Pancreas (tissue), 10 donors: ENCODE results near the gene HEMK1. TPM values are rescaled to one million over a fixed set of nuclear protein-coding genes. Genes with fewer than 3 reads are reported as not detected.
A peak's percentile ranks its signal among the peaks of the same experiment; 100 is the strongest.

Source experiments
- ATAC-seq, 4 donors: fragments of 200-7000 bp; cut with Tn5 transposase; one replicate each; pipeline versions ENCODE4 v1.8.0 to v1.9.1; 2020; ENCODE audit warnings: mild to moderate bottlenecking in 4 of 4, moderate library complexity in 4 of 4
- DNase-seq, 6 donors: peaks; one replicate each; pipeline ENCODE4 v3.0.0-alpha.2; 2020
- FAIRE-seq: peaks from 2 replicates; lab custom pipeline; 2012; peaks lifted over from hg19 to GRCh38; lab: Jason Lieb, UNC
- H3K27ac ChIP-seq, 4 donors: fragments of 200-600 bp; sonication (generic); 1 replicate in 3 of 4; 2 replicates in 1 of 4; pipeline versions ENCODE4 v1.5.0 to v1.8.0; 2020
- H3K27me3 ChIP-seq, 4 donors: fragments of 200-600 bp; one replicate each; pipeline ENCODE4 v1.8.0; 2021
- H3K36me3 ChIP-seq, 3 donors: fragments of 200-600 bp; sonication (generic) in 1 of 3; one replicate each; pipeline versions ENCODE4 v1.5.0 to v1.8.0; 2020 to 2021
- H3K4me1 ChIP-seq, 3 donors: fragments of 200-600 bp; one replicate each; pipeline ENCODE4 v1.8.0; 2021
- H3K4me3 ChIP-seq, 4 donors: fragments of 200-600 bp; sonication (generic) in 2 of 4; one replicate each; pipeline versions ENCODE4 v1.5.0 to v1.8.0; 2020 to 2021
- H3K9me3 ChIP-seq, 4 donors: fragments of 200-600 bp; one replicate each; pipeline ENCODE4 v1.8.0; 2021
- WGBS, 2 donors: extraction: QIAGEN DNeasy Blood & Tissue Kit; methylation state at CpG; one replicate each; pipeline ENCODE4 v1.1.7; 2013; 5-methylcytosine and 5-hydroxymethylcytosine counted together
- intact Hi-C, 3 donors: fragments of 100-400 bp; cut with DNase I; formaldehyde crosslinking; loops; one replicate each; pipeline versions ENCODE4 v1.11.1 to v1.14.2; 2022
- polyA plus RNA-seq, 2 donors: library from polyadenylated mRNA; stranded (reverse); fragments of 200-250 nt; gene quantifications; one replicate each; pipeline ENCODE4 v1.2.3, GENCODE V29; 2013
- total RNA-seq, 6 donors: library from RNA; stranded (reverse); fragmentation: NEBNext Ultra II Directional in 4 of 6; extraction: Animal tissue kit (Norgen Biotek cat#: 25700) in 4 of 6; gene quantifications; one replicate each; pipeline versions ENCODE4 v1.2.1 to v1.2.4, GENCODE V29; 2021 to 2023
- TF ChIP-seq, protein P1 (sequence below), 4 donors: fragments of 200-600 bp; sonication (generic) in 3 of 4; IDR thresholded peaks; one replicate each; pipeline versions ENCODE4 v1.5.0 to v1.8.0; 2021; ENCODE audit warnings: antibody characterized with exemption in 4 of 4
- donor health status: healthy with polysubstance abuse.
- donor health status: DM: no; HTN: no; CAD: no; lungs with moderate emphysema.
- donor health status: DM: no; HTN: no; CAD: no.
- donor health status: control.
- donor health status: control.
- donor health status: Bipolar disorder and iron deficiency.
- donor health status: DM: yes; HTN: yes; CAD: no.
- donor health status: DM: no; HTN: no; CAD: no.
- donor health status: DM: no; HTN: no; CAD: no.
- donor health status: DM: yes; HTN: yes; CAD: no.

Gene HEMK1
- total and polyA plus RNA-seq, 8 donors, result 9.6 to 21.8 (median 12.5) TPM

DNA sequence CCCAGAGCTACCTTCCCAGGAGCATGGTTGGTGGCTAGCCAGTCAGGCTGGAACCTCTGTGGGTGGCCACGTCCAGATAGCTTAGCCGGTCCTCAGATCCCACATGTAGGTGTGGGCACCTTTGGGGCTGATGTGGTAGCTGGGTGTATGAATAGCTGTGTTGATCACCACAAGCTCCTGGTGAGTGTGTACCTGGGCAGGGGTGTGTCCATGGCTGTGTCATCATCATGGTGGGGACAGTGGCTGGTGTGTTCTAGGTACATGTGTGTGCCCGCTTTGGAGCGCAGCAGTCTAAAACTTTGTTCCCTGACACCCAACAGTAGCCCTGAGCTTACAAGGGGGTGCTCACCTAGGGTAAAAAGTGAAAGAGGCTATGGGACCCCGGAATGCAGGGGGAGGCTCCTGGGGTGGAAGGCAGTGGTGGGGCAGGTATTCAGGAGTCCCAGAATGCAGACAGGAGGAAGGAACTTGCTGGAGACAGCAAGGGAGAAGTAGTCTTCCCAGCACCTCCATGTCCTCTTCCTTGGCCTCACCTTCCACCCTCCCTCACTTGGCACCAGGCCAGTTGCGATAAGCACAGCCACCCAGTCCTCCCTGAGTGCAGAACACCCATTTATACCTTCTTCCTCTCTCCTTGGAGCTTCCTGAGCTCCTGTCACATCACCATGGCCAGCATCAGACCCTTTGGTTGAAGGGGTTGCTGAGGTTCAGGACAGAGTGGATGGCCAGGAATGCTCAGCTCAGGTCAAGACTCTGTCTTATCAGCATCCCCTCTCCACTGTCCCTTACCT lies 41.1 kb downstream of the HEMK1 start:
- Histone ChIP-seq H3K9me3 (no peaks in the 10 kb centered on the region), H3K27ac (peak overlapping the region in 3 of 4 donors; percentile 73 to 88 (median 80)), H3K36me3 (peaks cover 0 to 20% (median 12%) of the 10 kb centered on the region in 3 donors), H3K4me1 (peaks cover 23 to 58% (median 24%) of the 10 kb centered on the region in 3 donors), H3K4me3 (peak overlapping the region; percentile 77 to 90 (median 82)), H3K27me3 (no peaks in the 10 kb centered on the region)
- TF ChIP-seq, protein P1, sequence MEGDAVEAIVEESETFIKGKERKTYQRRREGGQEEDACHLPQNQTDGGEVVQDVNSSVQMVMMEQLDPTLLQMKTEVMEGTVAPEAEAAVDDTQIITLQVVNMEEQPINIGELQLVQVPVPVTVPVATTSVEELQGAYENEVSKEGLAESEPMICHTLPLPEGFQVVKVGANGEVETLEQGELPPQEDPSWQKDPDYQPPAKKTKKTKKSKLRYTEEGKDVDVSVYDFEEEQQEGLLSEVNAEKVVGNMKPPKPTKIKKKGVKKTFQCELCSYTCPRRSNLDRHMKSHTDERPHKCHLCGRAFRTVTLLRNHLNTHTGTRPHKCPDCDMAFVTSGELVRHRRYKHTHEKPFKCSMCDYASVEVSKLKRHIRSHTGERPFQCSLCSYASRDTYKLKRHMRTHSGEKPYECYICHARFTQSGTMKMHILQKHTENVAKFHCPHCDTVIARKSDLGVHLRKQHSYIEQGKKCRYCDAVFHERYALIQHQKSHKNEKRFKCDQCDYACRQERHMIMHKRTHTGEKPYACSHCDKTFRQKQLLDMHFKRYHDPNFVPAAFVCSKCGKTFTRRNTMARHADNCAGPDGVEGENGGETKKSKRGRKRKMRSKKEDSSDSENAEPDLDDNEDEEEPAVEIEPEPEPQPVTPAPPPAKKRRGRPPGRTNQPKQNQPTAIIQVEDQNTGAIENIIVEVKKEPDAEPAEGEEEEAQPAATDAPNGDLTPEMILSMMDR (IDR thresholded peaks at IDR 0.05), result no peak
- intact Hi-C loops, result no loop called here
- DNase-seq (peak; percentile 72 to 92 (median 82)), FAIRE-seq (no peak), ATAC-seq (peak; percentile 12 to 42 (median 22))
- WGBS, 2 donors, result 52 to 62% methylated on average over 6 of the region's 6 CpGs

DNA sequence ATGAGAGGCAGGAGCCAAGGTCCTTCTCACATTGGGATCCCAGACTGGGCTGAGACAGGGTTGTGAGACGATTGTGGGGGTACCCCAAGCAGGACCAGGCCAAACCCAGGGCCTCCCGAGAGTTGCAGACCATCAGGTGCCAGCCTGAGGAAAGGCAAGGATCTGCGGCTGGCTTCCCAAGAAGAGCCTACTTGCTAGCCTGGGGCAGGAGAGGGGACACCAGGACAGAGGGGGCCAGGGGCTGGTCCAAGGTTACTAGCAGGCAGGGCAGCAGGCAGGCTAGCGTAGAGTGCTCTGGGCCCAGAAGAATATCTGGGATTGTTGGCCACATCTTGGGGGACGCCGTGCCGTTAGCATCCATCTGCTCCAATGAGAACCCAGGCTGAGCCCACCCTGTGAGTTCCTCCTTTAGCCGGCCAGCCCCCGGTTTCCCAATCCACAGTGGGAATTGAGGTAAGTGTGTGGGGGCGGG lies 41.7 kb downstream of the HEMK1 start:
- FAIRE-seq (no peak), DNase-seq (peak in 1 of 6 donors; percentile 76)
- intact Hi-C loops, result no loop called here

DNA sequence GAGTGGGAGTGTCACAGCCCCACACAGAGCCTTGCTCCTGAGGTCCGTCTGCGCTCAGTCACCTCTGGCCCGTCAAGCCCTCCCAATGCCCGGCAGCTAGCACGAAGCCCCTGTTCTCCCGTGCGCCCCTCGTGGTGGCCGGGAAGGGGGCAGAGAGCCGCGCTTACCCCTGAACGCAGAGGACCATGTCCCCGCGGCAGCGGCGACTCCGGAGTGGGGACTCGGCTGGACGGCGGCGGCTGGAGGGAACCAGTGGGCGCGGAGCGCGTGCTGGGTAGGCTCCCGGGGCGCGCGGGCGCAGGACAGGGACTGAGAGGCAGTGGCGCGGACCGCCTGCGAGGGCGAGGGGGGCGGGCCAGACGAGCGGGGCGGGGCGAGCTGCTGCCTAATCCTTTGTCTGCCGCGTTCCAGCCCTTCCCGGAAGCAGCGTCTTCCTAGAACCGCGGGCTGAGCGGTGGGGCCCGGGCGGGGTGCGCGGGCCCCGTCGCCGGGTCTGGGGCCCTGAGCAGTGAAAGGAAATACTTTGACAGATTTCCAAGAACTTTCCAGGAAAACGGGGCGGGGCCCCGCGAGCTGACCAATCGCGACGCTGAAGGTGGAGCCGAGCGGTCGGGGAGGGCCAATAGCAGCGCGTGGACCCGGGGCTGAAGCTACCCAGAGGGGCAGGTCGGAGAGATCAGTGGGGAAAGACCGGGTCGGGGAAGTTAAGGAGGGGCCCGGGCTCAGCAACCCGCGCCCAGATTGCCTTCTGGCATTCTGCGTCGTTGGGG lies 42.3 kb downstream of the HEMK1 start, which contains the start of gene CISH:
CISH (minus strand) TSS at position 311 of the 770 bp plus-strand sequence; CDS start at position 187, 124 bp downstream.
- ATAC-seq (peak; percentile 70 to 79 (median 76)), DNase-seq (peak; percentile 96 to 98 (median 97)), FAIRE-seq (no peak)
- TF ChIP-seq, protein P1 (IDR thresholded peaks at IDR 0.05), result no peak
- intact Hi-C loops, result loop anchor here in 1 of 3 donors (2.0 kb wide), 1 partner anchor 41 kb away; no protein-coding TSS in a partner anchor
- peak within 1 kb of the TSS; percentile 77 to 90 (median 82) for H3K4me3 ChIP-seq
- no peaks in the 10 kb centered on the region for H3K9me3 ChIP-seq
- no peaks in the 10 kb centered on the region for H3K27me3 ChIP-seq
- WGBS, 2 donors, result 0 to 1% methylated on average over 56 to 75 of the region's 75 CpGs
- peak within 1 kb of the TSS; percentile 65 to 88 (median 76) for H3K27ac ChIP-seq
- peaks cover 10 to 45% (median 14%) of the 10 kb centered on the region in 3 donors for H3K4me1 ChIP-seq
- H3K36me3 ChIP-seq, result peaks cover 0 to 13% (median 12%) of the 10 kb centered on the region in 3 donors

More for the DNA sequence above, 41.7 kb downstream of the HEMK1 start:
- Histone ChIP-seq H3K36me3 (peaks cover 0 to 20% (median 12%) of the 10 kb centered on the region in 3 donors), H3K4me3 (peak overlapping the region; percentile 77 to 90 (median 82)), H3K4me1 (peaks cover 16 to 51% (median 17%) of the 10 kb centered on the region in 3 donors), H3K27me3 (no peaks in the 10 kb centered on the region), H3K27ac (peak overlapping the region; percentile 65 to 88 (median 76)), H3K9me3 (no peaks in the 10 kb centered on the region)
- peak in 1 of 4 donors; percentile 0 for ATAC-seq
- TF ChIP-seq, protein P1 (IDR thresholded peaks at IDR 0.05), result no peak
- 6 to 10% methylated on average over 9 to 10 of the region's 10 CpGs for WGBS, 2 donors

DNA sequence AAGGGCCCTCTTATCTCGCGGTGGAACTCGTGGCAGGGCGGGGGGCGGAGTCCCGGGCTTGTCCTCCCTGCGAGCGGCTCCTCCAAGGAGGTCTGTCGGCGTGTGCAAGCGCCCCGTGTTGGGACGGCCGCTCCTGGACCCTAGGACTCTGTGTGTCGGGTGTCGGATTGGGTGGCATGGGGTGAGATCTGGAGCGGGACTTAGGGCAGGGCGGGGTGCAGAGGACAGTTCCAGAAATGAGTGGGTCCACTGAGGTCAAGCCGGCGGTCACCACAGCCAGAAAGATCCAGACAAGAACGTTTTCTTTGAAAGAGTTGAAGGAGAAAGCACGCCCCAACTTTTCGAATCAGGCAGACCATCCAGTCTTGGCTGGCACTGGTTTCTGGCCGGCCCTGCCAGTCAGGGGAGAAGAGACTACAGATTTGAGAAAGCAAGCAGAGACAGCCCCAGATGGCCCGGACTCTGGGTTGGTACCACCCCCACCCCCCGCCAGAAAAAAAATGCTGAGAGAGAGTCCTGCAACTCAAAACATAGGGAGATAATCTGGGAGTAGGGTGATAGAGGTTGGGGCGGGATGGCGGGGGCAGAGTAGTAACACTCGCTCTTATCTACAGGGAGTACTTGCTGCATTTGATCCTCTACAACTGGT lies 43.0 kb downstream of the HEMK1 start:
- Histone ChIP-seq H3K9me3 (no peaks in the 10 kb centered on the region), H3K36me3 (peaks cover 0 to 6% (median 5%) of the 10 kb centered on the region in 3 donors), H3K27ac (peak overlapping the region; percentile 65 to 88 (median 76)), H3K27me3 (no peaks in the 10 kb centered on the region), H3K4me1 (peaks cover 5 to 38% (median 10%) of the 10 kb centered on the region in 3 donors), H3K4me3 (peak overlapping the region; percentile 77 to 90 (median 82))
- DNase-seq (no peak), ATAC-seq (no peak), FAIRE-seq (no peak)
- intact Hi-C loops, result loop anchor here in 1 of 3 donors (2.0 kb wide), 1 partner anchor 42 kb away; no protein-coding TSS in a partner anchor
- TF ChIP-seq, protein P1 (IDR thresholded peaks at IDR 0.05), result no peak
- WGBS, 2 donors, result 5% methylated on average over 29 of the region's 29 CpGs
